CD8-positive, alpha-beta memory T cell (primary cell): Measurements from ENCODE around the gene RHPN2. TPM values are rescaled to one million over a fixed set of nuclear protein-coding genes. Genes with fewer than 3 reads are reported as not detected.
"Not testable (repeated sequence)": the region's sequence is repeated elsewhere in the genome, so short reads cannot be mapped to it uniquely, and the experiment has no call there.

ENCODE experiments used
- CTCF ChIA-PET: fragments of 350-600 bp; sonication (Branson Sonifier 250); formaldehyde crosslinking; loops from one replicate; lab custom pipeline; 2021; ENCODE audit warnings: antibody characterized with exemption; lab: Charles Lee
- POLR2A ChIA-PET: fragments of 350-600 bp; sonication (Branson Sonifier 250); formaldehyde crosslinking; loops from one replicate; lab custom pipeline; 2021; ENCODE audit warnings: antibody characterized with exemption; lab: Charles Lee
- DNase-seq, 5 donors: peaks; one replicate each; pipeline versions ENCODE4 v3.0.0 to v3.0.0-alpha.2; 2020 to 2022; ENCODE audit warnings: mixed read lengths in 1 of 5
- H3K27ac ChIP-seq: one replicate; pipeline ENCODE4 v1.7.0; 2013; ENCODE audit warnings: low read depth, mild to moderate bottlenecking, low read length, moderate library complexity
- H3K27me3 ChIP-seq: 2 replicates; pipeline ENCODE4 v1.7.0; 2013; ENCODE audit warnings: low read length, mild to moderate bottlenecking; ENCODE audit not compliant: insufficient read depth, poor library complexity, severe bottlenecking
- H3K36me3 ChIP-seq: 2 replicates; pipeline ENCODE4 v1.7.0; 2013; ENCODE audit warnings: mild to moderate bottlenecking, low read length, moderate library complexity; ENCODE audit not compliant: insufficient read depth
- H3K4me1 ChIP-seq: 2 replicates; pipeline ENCODE4 v1.7.0; 2013; ENCODE audit warnings: mild to moderate bottlenecking, low read length, moderate library complexity; ENCODE audit not compliant: insufficient read depth
- H3K4me3 ChIP-seq: 2 replicates; pipeline ENCODE4 v1.7.0; 2013; ENCODE audit warnings: mild to moderate bottlenecking, low read length
- H3K9me3 ChIP-seq: 2 replicates; pipeline ENCODE4 v1.7.0; 2013; ENCODE audit warnings: mild to moderate bottlenecking, low read length
- H3K27ac Mint-ChIP-seq, 8 donors: one replicate each; pipeline ENCODE4 v1.8.0; 2020 to 2021; ENCODE audit warnings: mixed read lengths in 8 of 8, mild to moderate bottlenecking in 6 of 8, inconsistent platforms in 3 of 8, moderate library complexity in 3 of 8
- H3K27me3 Mint-ChIP-seq, 2 donors: one replicate each; pipeline ENCODE4 v1.8.0; 2020 to 2021; ENCODE audit warnings: mixed read lengths in 2 of 2, mild to moderate bottlenecking in 1 of 2, moderate library complexity in 1 of 2
- H3K36me3 Mint-ChIP-seq, 3 donors: one replicate each; pipeline ENCODE4 v1.8.0; 2020 to 2021; ENCODE audit warnings: mixed read lengths in 3 of 3, inconsistent platforms in 1 of 3, mild to moderate bottlenecking in 1 of 3
- H3K4me1 Mint-ChIP-seq, 3 donors: one replicate each; pipeline ENCODE4 v1.8.0; 2020 to 2021; ENCODE audit warnings: mixed read lengths in 3 of 3, inconsistent platforms in 1 of 3, mild to moderate bottlenecking in 1 of 3
- H3K4me3 Mint-ChIP-seq, 7 donors: one replicate each; pipeline ENCODE4 v1.8.0; 2020 to 2021; ENCODE audit warnings: mixed read lengths in 7 of 7, mild to moderate bottlenecking in 6 of 7, moderate library complexity in 4 of 7, inconsistent platforms in 2 of 7
- H3K9me3 Mint-ChIP-seq, 5 donors: one replicate each; pipeline ENCODE4 v1.8.0; 2020 to 2022; ENCODE audit warnings: mixed read lengths in 5 of 5, mild to moderate bottlenecking in 3 of 5, moderate library complexity in 2 of 5, inconsistent platforms in 1 of 5
- polyA plus RNA-seq: library from polyadenylated mRNA; unstranded; fragments of 300-500 nt; fragmentation: Illumina TruSeq; gene quantifications from one replicate; pipeline ENCODE4 v1.2.3, GENCODE V29; 2021
- total RNA-seq, 2 experiments: library from RNA; stranded (reverse); gene quantifications; one replicate each; pipeline ENCODE4 v1.2.3, GENCODE V29; 2021

The RHPN2 gene
- total and polyA plus RNA-seq, 3 experiments from 2014 or later = 0.32 to 2.0 (median 1.1) TPM

DNA sequence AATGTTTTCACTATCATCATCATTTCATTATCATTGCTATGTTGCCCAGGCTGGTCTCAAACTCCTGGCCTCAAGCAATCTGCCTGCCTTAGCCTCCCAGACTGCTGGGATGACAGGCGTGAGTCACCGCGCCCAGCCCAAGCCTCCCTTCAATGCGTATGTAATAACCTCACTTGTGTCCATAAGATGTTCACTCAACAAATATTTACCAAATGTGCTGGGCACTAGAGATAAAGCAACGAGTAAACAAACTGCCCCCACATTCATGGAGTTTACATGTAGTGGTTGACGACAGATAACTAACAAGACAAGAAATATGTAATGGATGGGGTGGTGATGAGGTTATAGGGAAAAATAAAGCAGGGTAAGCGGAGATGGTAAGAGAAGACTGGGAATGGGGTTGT, 67.6 kb downstream of the RHPN2 start:
- H3K4me1 ChIP-seq, H3K9me3 ChIP-seq, DNase-seq, H3K4me3 Mint-ChIP-seq, H3K9me3 Mint-ChIP-seq, H3K27me3 Mint-ChIP-seq, H3K4me3 ChIP-seq, H3K27ac ChIP-seq, POLR2A ChIA-PET, H3K27me3 ChIP-seq, H3K36me3 Mint-ChIP-seq, CTCF ChIA-PET, H3K27ac Mint-ChIP-seq, H3K36me3 ChIP-seq: not testable (repeated sequence)
- H3K4me1 Mint-ChIP-seq = peaks cover 7 to 15% (median 9%) of the 10 kb centered on the region in 3 donors

DNA sequence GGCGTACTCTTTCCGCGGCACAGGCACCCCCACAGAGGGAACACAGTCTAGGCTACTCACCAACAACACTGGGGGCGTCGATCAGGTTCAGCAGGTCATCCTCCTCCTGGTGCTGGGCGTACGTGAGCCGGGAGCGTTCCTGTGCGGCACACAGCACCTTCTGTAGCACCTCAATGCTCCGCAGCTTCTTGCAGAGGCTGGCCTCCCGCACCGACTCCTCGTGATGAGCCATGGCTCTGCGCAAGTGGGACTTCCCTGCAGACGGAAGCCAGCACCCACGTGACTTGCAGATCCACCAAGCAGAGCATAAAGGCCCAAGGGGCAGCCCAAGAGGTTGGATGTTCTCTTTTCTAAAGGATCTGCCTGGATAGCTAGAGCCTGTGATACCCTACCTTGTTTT, 68.7 kb downstream of the RHPN2 start:
- H3K36me3 Mint-ChIP-seq, H3K27me3 ChIP-seq, H3K4me3 ChIP-seq, H3K9me3 Mint-ChIP-seq, CTCF ChIA-PET, DNase-seq, H3K27me3 Mint-ChIP-seq, H3K4me3 Mint-ChIP-seq, H3K4me1 ChIP-seq, H3K9me3 ChIP-seq, H3K36me3 ChIP-seq, H3K27ac ChIP-seq, POLR2A ChIA-PET: not testable (repeated sequence)
- Mint-ChIP-seq H3K4me1 (peaks cover 7 to 14% (median 9%) of the 10 kb centered on the region in 3 donors), H3K27ac (peak overlapping the region in 1 of 8 donors; percentile 10)

DNA sequence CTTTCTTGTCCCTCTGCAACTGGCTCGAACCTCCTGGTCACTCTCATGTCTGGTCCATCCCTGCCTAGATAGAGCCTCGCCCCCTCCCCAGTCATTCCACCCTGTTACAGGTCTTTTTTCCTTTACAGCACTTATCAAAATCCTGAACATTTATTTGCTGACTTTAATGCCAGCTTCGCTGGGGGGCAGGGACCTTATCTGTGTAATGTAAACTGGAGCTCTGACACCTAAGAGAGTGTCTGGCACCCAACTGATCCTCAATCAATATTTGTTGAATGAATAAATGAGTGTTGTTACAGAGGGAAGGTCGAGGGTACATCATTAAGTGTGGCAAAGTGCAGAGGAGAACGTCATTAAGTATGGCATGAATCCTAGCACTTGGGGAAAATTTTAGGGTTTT, 76.0 kb downstream of the RHPN2 start:
- H3K4me3 ChIP-seq = no peak overlapping the region
- POLR2A ChIA-PET = no interaction called here
- no peaks in the 10 kb centered on the region for H3K27me3 Mint-ChIP-seq
- no peaks in the 10 kb centered on the region for H3K4me1 Mint-ChIP-seq
- no peak overlapping the region for H3K4me3 Mint-ChIP-seq
- H3K27ac ChIP-seq = no peak overlapping the region
- no peak for DNase-seq
- H3K36me3 ChIP-seq = no peaks in the 10 kb centered on the region
- no peak overlapping the region for H3K27ac Mint-ChIP-seq
- no peaks in the 10 kb centered on the region for H3K9me3 Mint-ChIP-seq
- H3K27me3 ChIP-seq = no peaks in the 10 kb centered on the region
- peaks cover 0 to 2% (median 0%) of the 10 kb centered on the region in 3 donors for H3K36me3 Mint-ChIP-seq
- H3K9me3 ChIP-seq = no peaks in the 10 kb centered on the region
- CTCF ChIA-PET = no interaction called here
- no peaks in the 10 kb centered on the region for H3K4me1 ChIP-seq

DNA sequence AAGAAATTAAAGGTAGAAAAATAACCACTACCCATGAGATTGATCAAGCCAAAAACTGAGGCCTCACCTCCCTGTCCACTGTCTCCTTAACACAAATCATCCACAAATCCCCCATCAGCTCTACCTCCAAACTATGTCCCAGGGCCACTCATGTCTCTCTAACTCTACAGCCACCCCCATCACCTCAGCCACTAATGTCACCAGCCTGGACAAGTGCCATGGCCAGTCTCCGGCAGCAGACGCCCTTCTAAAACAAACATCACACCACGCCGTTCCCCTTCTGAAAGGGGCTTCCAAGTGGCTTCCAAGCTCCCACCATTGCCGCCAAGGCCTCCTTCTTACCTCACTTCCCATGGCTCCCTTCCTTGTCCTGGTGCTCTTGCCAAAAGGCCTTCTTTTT, 76.4 kb downstream of the RHPN2 start:
- H3K9me3 Mint-ChIP-seq, H3K27me3 Mint-ChIP-seq, H3K27me3 ChIP-seq: not testable (repeated sequence)

DNA sequence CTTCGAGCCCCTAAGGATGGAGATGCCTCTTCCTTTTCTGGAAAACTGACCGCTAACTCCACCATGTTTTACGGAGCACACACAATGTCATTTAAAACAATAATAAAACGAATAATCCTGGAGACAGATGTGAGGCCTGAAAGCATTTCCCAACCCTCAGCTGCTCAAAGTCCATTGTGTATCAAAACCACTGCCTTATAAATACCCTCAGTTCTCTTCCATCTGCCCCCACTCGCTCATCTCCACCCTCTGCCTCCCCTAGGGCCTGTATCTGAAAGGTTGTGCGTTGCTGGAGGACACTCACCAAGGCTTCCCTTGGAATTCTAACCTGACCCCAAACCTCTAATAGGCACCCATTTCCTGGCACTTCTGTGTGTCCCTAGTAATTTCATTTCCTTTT, 82.2 kb downstream of the RHPN2 start:
- CTCF ChIA-PET, H3K27me3 Mint-ChIP-seq, H3K36me3 Mint-ChIP-seq, DNase-seq, H3K4me3 Mint-ChIP-seq, POLR2A ChIA-PET, H3K9me3 Mint-ChIP-seq, H3K27me3 ChIP-seq, H3K4me3 ChIP-seq, H3K27ac Mint-ChIP-seq, H3K36me3 ChIP-seq, H3K4me1 Mint-ChIP-seq, H3K27ac ChIP-seq, H3K9me3 ChIP-seq, H3K4me1 ChIP-seq: not testable (repeated sequence)

More for the DNA sequence above, 76.4 kb downstream of the RHPN2 start:
- H3K27ac ChIP-seq, H3K9me3 ChIP-seq, H3K36me3 ChIP-seq, H3K36me3 Mint-ChIP-seq, DNase-seq, H3K27ac Mint-ChIP-seq, H3K4me3 ChIP-seq, H3K4me1 ChIP-seq, H3K4me1 Mint-ChIP-seq, POLR2A ChIA-PET, H3K4me3 Mint-ChIP-seq, CTCF ChIA-PET: not testable (repeated sequence)

DNA sequence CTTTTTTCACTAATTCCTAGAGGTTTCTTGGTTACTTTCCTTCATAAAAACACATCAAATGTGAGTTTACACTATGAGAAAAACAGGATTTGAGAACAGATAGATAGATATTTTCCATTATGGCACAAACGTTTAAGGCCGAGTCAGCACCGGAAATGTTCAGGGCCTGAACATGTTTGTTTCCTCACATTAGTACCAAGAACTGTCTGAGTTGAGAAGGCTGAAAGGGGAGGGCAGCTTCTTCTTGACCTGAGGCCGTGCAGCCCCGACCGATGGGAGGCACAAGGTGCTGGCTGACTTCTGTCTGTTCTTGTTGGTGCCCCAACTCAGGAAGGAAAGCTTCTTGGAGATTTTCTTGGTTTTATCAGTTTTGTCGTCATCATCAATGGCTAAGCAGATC, 84.9 kb downstream of the RHPN2 start:
- H3K4me1 Mint-ChIP-seq, H3K27me3 ChIP-seq, H3K27ac ChIP-seq, H3K4me1 ChIP-seq, POLR2A ChIA-PET, DNase-seq, H3K4me3 Mint-ChIP-seq, H3K9me3 Mint-ChIP-seq, CTCF ChIA-PET, H3K4me3 ChIP-seq, H3K27ac Mint-ChIP-seq, H3K36me3 Mint-ChIP-seq, H3K27me3 Mint-ChIP-seq, H3K36me3 ChIP-seq, H3K9me3 ChIP-seq: not testable (repeated sequence)

DNA sequence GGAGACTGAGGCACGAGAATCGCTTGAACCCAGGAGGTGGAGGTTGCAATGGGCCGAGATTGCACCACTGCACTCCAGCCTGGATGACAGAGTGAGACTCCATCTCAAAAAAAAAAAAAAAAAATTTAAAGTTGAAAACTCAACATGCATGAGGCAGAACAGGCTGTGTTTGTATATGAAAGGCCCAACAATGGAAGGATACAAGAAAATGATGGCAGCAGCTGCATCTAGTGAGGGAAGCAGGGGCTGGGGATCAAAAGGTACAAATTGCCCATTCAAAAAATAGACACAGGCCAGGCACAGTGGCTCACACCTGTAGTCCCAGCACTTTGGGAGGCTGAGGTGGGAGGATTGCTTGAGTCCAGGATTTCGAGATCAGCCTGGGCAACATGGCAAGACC, 86.9 kb downstream of the RHPN2 start:
- H3K4me1 Mint-ChIP-seq, CTCF ChIA-PET, H3K9me3 ChIP-seq, H3K9me3 Mint-ChIP-seq, H3K36me3 Mint-ChIP-seq, H3K36me3 ChIP-seq, H3K4me3 Mint-ChIP-seq, H3K27ac ChIP-seq, H3K4me3 ChIP-seq, DNase-seq, H3K27me3 Mint-ChIP-seq, H3K27me3 ChIP-seq, POLR2A ChIA-PET, H3K4me1 ChIP-seq: not testable (repeated sequence)
- peak overlapping the region in 1 of 8 donors; percentile 54 for H3K27ac Mint-ChIP-seq

DNA sequence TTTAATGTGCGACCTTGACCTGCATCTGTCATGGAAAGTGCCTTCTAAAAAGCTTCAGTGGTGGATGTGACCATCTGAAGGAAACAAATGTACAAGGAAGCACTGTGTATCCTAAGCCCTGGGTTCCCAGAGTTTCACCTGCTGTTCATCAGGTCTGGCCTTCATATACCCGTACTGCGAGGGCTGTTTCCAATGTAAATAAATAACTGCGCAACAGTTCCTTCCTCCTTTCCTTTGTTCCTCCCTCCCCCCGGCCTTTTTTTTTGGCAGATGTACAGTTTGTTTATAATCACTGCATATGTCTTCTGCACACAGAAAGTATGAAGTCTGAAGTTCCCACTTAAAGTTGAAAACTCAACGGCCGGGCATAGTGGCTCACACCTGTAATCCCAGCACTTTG, 87.4 kb downstream of the RHPN2 start:
- H3K4me3 Mint-ChIP-seq = no peak overlapping the region
- Histone ChIP-seq H3K4me3 (no peak overlapping the region), H3K36me3 (no peaks in the 10 kb centered on the region), H3K27ac (no peak overlapping the region), H3K27me3 (no peaks in the 10 kb centered on the region), H3K9me3 (no peaks in the 10 kb centered on the region), H3K4me1 (peaks cover 3% of the 10 kb centered on the region)
- POLR2A ChIA-PET = no interaction called here
- H3K27me3 Mint-ChIP-seq = no peaks in the 10 kb centered on the region
- peaks cover 2 to 9% (median 7%) of the 10 kb centered on the region in 3 donors for H3K4me1 Mint-ChIP-seq
- CTCF ChIA-PET = no interaction called here
- no peak overlapping the region for H3K27ac Mint-ChIP-seq
- no peaks in the 10 kb centered on the region for H3K9me3 Mint-ChIP-seq
- DNase-seq = no peak
- H3K36me3 Mint-ChIP-seq = peaks cover 0 to 6% (median 0%) of the 10 kb centered on the region in 3 donors
